Measurements from ENCODE around the gene PTPN23. TPM values are rescaled to one million over a fixed set of nuclear protein-coding genes. Genes with fewer than 3 reads are reported as not detected.

The PTPN23 gene
- total and polyA plus RNA-seq, 9 of the 15 experiments (the other 6 are each of a cell fraction or from before 2014, with no cell fraction given): 0.41 to 58.7 (median 7.2) TPM

GRCh38 chr3:47380026-47380600, 708 bp upstream of the PTPN23 start (continued):
- TF ChIP-seq RREB1 (CRISPR knock-in tag; IDR thresholded peaks at IDR 0.05) (peak; percentile 85), COPS2 (conservative IDR thresholded peaks at IDR 0.05) (no peak), FIP1L1 (IDR thresholded peaks at IDR 0.05; ENCODE audit: low read depth, low read length, poor library complexity, severe bottlenecking) (no peak), STAT5A (IDR thresholded peaks at IDR 0.05; ENCODE audit: borderline replicate concordance, low read length) (0 out of 2 replicates have a peak, but pooled peaks have one; percentile 8), TRIM24 (IDR thresholded peaks at IDR 0.05) (no peak), ZC3H11A (IDR thresholded peaks at IDR 0.05; ENCODE audit: low read depth, low read length) (no peak), ILK (tag; IDR thresholded peaks at IDR 0.05; ENCODE audit: borderline replicate concordance, low read depth) (no peak), ARID2 (IDR thresholded peaks at IDR 0.05) (no peak)
